HCT116 (cell line): ENCODE results near the gene PKNOX2. TPM values are rescaled to one million over a fixed set of nuclear protein-coding genes. Genes with fewer than 3 reads are reported as not detected.

Experiments
- ATAC-seq: fragments of 200-7000 bp; cut with Tn5 transposase; 2 replicates; pipeline ENCODE4 v1.9.1; 2020; ENCODE audit warnings: mild to moderate bottlenecking, moderate library complexity
- BruUV-seq: library from RNA; stranded (reverse); fragments of 400-500 nt; replicated peaks from 2 replicates; lab custom pipeline; 2021; lab: Mats Ljungman, UMichigan
- CTCF ChIA-PET: fragments of 300-600 bp; sonication (Branson Sonifier 250); formaldehyde crosslinking; loops from one replicate; lab custom pipeline; 2021; ENCODE audit warnings: antibody characterized with exemption; lab: Charles Lee
- POLR2A ChIA-PET: fragments of 300-600, 350-600 bp; sonication (Branson Sonifier 250); formaldehyde crosslinking; loops from one replicate; lab custom pipeline; 2021; ENCODE audit warnings: antibody characterized with exemption; lab: Charles Lee
- RAD21 ChIA-PET, 2 experiments: fragments of 300-600 bp; sonication (Branson Sonifier 250); formaldehyde crosslinking; loops; one replicate each; lab custom pipeline; 2023; ENCODE audit warnings: low total read pairs in 2 of 2; ENCODE audit not compliant: uncharacterized antibody in 2 of 2, unreplicated experiment in 2 of 2, low non-redundant PET in 1 of 2; lab: Charles Lee
- DNase-seq: peaks from one replicate; pipeline ENCODE4 v3.0.0-alpha.2; 2010; ENCODE audit warnings: low read depth, low spot score
- H2AFZ ChIP-seq: fragments of 200-600 bp; shearing (Covaris generic), sonication (generic); 2 replicates; pipeline ENCODE4 v1.6.1; 2017; ENCODE audit warnings: low read depth, mixed run types, mixed read lengths, antibody characterized with exemption, low read length; ENCODE audit not compliant: poor library complexity, severe bottlenecking
- H3K27ac ChIP-seq: 2 replicates; pipeline ENCODE4 v1.5.1; 2012; ENCODE audit warnings: low read depth, low read length
- H3K27me3 ChIP-seq: fragments of 200-600 bp; sonication (generic); 2 replicates; pipeline ENCODE4 v1.6.1; 2016; ENCODE audit warnings: mixed run types, low read length, mixed read lengths; ENCODE audit not compliant: insufficient read depth
- H3K36me3 ChIP-seq, 2 experiments: fragments of 200-500 bp in 1 of 2; fragments of 200-600 bp in 1 of 2; sonication (Bioruptor generic) in 1 of 2; sonication (generic) in 1 of 2; 2 replicates each; pipeline versions ENCODE4 v1.5.1 to v1.6.1; 2014 to 2016; ENCODE audit warnings: low read length in 2 of 2, inconsistent platforms in 1 of 2, mixed read lengths in 1 of 2, mixed run types in 1 of 2; ENCODE audit not compliant: insufficient read depth in 2 of 2, control insufficient read depth in 1 of 2
- H3K4me1 ChIP-seq, 2 experiments: fragments of 200-600 bp in 1 of 2; sonication (generic) in 1 of 2; 2 replicates each; pipeline versions ENCODE4 v1.5.1 to v1.6.1; 2012 to 2017; ENCODE audit warnings: low read length in 2 of 2, inconsistent platforms in 1 of 2, mild to moderate bottlenecking in 1 of 2, mixed read lengths in 1 of 2, mixed run types in 1 of 2, moderate library complexity in 1 of 2; ENCODE audit not compliant: insufficient read depth in 2 of 2, control insufficient read depth in 1 of 2
- H3K4me2 ChIP-seq: fragments of 200-600 bp; sonication (generic); 2 replicates; pipeline ENCODE4 v1.6.1; 2017; ENCODE audit warnings: mixed run types, low read length, mixed read lengths
- H3K4me3 ChIP-seq, 2 experiments: fragments of 200-600 bp in 1 of 2; sonication (generic) in 1 of 2; replicated peaks in 1 of 2; 2 replicates each; pipeline ENCODE4 v1.5.1; 2011 to 2016; ENCODE audit warnings: low read length in 2 of 2, control low read depth in 1 of 2, low read depth in 1 of 2, mild to moderate bottlenecking in 1 of 2, mixed read lengths in 1 of 2, mixed run types in 1 of 2
- H3K79me2 ChIP-seq: fragments of 200-600 bp; sonication (generic); 2 replicates; pipeline ENCODE4 v1.6.1; 2017; ENCODE audit warnings: mild to moderate bottlenecking, mixed run types, low read length, moderate library complexity, mixed read lengths; ENCODE audit not compliant: insufficient read depth
- H3K9ac ChIP-seq: fragments of 200-600 bp; sonication (generic); 2 replicates; pipeline ENCODE4 v1.6.1; 2016; ENCODE audit warnings: low read length, mixed read lengths
- H3K9me2 ChIP-seq: fragments of 200-600 bp; sonication (generic), shearing (Covaris generic); 2 replicates; pipeline ENCODE4 v1.6.1; 2017; ENCODE audit warnings: mixed run types, mild to moderate bottlenecking, moderate library complexity; ENCODE audit not compliant: insufficient read depth
- H3K9me3 ChIP-seq, 2 experiments: fragments of 200-500 bp in 1 of 2; fragments of 200-600 bp in 1 of 2; sonication (Bioruptor generic) in 1 of 2; sonication (generic) in 1 of 2; 2 replicates each; pipeline ENCODE4 v1.6.1; 2014 to 2017; ENCODE audit warnings: low read length in 2 of 2, mixed read lengths in 2 of 2, inconsistent platforms in 1 of 2, low read depth in 1 of 2, mild to moderate bottlenecking in 1 of 2, mixed run types in 1 of 2, moderate library complexity in 1 of 2; ENCODE audit not compliant: control insufficient read depth in 1 of 2, insufficient read depth in 1 of 2
- H4K20me1 ChIP-seq: fragments of 200-600 bp; sonication (generic), shearing (Covaris generic); 2 replicates; pipeline ENCODE4 v1.6.1; 2017; ENCODE audit warnings: mixed run types, mild to moderate bottlenecking, moderate library complexity; ENCODE audit not compliant: insufficient read depth
- CEBPB ChIP-seq: IDR thresholded peaks from 2 replicates; pipeline ENCODE4 v1.6.1; 2012; ENCODE audit warnings: low read depth
- EZH2 ChIP-seq: fragments of 200-600 bp; sonication (generic); IDR thresholded peaks from 2 replicates; pipeline ENCODE4 v1.6.1; 2017; ENCODE audit warnings: antibody characterized with exemption, mixed run types
- POLR2AphosphoS5 ChIP-seq: IDR thresholded peaks from 2 replicates; pipeline ENCODE4 v1.6.1; 2011; ENCODE audit warnings: mild to moderate bottlenecking, low read depth, low read length, moderate library complexity
- SP1 ChIP-seq: IDR thresholded peaks from 2 replicates; pipeline ENCODE4 v1.6.1; 2012; ENCODE audit warnings: low read depth
- TCF7L2 ChIP-seq: IDR thresholded peaks from 2 replicates; pipeline ENCODE4 v1.7.0; 2011; ENCODE audit warnings: borderline replicate concordance, inconsistent platforms; ENCODE audit not compliant: insufficient read depth, insufficient read length; ENCODE audit errors: extremely low read depth
- YY1 ChIP-seq: IDR thresholded peaks from 2 replicates; pipeline ENCODE4 v1.6.1; 2011; ENCODE audit warnings: low read length, low read depth, moderate library complexity, mild to moderate bottlenecking; ENCODE audit not compliant: insufficient replicate concordance; ENCODE audit errors: extremely low read depth
- ZFX ChIP-seq: fragments of 450-650 bp; IDR thresholded peaks from 2 replicates; pipeline ENCODE4 v1.6.1; 2017
- ZNF274 ChIP-seq: fragments of 200-500 bp; sonication (Bioruptor generic); IDR thresholded peaks from 2 replicates; pipeline ENCODE4 v1.6.1; 2014; ENCODE audit warnings: mild to moderate bottlenecking, low read depth, low read length, inconsistent platforms
- intact Hi-C: fragments of 100-400 bp; cut with micrococcal nuclease; formaldehyde crosslinking; loops from 2 replicates; pipeline ENCODE4 v1.10.0; 2022
- total RNA-seq: library from RNA; stranded (reverse); gene quantifications from one replicate; pipeline ENCODE4 v1.2.1, GENCODE V29; 2021; ENCODE audit not compliant: unreplicated experiment
- TF ChIP-seq, protein P1 (sequence below): IDR thresholded peaks from 2 replicates; pipeline ENCODE4 v1.6.1; 2012

Gene PKNOX2
- total RNA-seq, 1 experiment from 2014 or later, result 0.20 TPM

DNA sequence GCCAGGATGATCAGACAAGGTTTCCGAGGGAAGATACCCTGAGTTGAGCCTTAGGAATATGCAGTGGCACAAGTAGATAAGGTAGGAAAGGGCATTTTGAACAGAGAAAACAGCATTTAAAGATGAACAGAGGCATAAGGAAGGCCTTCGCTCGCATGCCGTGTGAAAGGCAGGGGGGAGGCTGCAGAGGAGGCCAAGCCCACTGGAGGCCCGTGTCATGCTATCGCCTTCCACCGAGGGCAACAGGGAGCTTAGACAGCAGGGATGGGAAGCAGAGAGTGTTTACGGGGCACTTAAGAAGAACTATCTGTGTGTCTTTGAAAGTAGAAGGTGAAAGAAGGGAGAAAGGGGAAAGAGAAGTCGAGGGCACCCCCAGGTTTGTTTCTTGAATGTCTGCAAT, 148.3 kb downstream of the PKNOX2 start:
- Histone ChIP-seq H3K4me1 (no peaks in the 10 kb centered on the region), H3K4me3 (no peak overlapping the region), H3K27me3 (no peaks in the 10 kb centered on the region), H2AFZ (no peak overlapping the region), H3K79me2 (no peaks in the 10 kb centered on the region), H3K27ac (no peak overlapping the region), H3K36me3 (no peaks in the 10 kb centered on the region), H3K9me2 (no peaks in the 10 kb centered on the region), H3K9me3 (no peaks in the 10 kb centered on the region), H4K20me1 (no peaks in the 10 kb centered on the region), H3K4me2 (no peak overlapping the region), H3K9ac (no peak overlapping the region)
- CTCF ChIA-PET, result no interaction called here
- RAD21 ChIA-PET, result no interaction called here
- POLR2A ChIA-PET, result no interaction called here
- ATAC-seq, result no peak
- TF ChIP-seq EZH2, result no peak
- no peak for TF ChIP-seq POLR2AphosphoS5
- DNase-seq, result no peak
- BruUV-seq, result no TSS peak
- intact Hi-C loops, result no loop called here

GRCh38 chr11:125313271-125314219, 149.0 kb downstream of the PKNOX2 start:
- H3K4me3 ChIP-seq, result no peak overlapping the region
- H3K4me1 ChIP-seq, result no peaks in the 10 kb centered on the region
- H2AFZ ChIP-seq, result no peak overlapping the region
- no peak overlapping the region for H3K9ac ChIP-seq
- H3K27ac ChIP-seq, result no peak overlapping the region
- ChIA-PET CTCF (no interaction called here), POLR2A (no interaction called here)
- intact Hi-C loops, result no loop called here
- H3K9me3 ChIP-seq, result no peaks in the 10 kb centered on the region
- no peak for DNase-seq
- no peak for TF ChIP-seq TCF7L2
- TF ChIP-seq YY1, result no peak
- no peak for TF ChIP-seq CEBPB
- TF ChIP-seq ZNF274, result no peak
- TF ChIP-seq, protein P1, sequence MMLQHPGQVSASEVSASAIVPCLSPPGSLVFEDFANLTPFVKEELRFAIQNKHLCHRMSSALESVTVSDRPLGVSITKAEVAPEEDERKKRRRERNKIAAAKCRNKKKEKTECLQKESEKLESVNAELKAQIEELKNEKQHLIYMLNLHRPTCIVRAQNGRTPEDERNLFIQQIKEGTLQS, result no peak
- no peak for TF ChIP-seq SP1
- no peak for TF ChIP-seq POLR2AphosphoS5
- no peak for TF ChIP-seq EZH2
- no peak for TF ChIP-seq ZFX
- TF ChIP-seq, all 23 proteins: peak for 0
- BruUV-seq, result no TSS peak
- Histone ChIP-seq H3K9me2 (no peaks in the 10 kb centered on the region), H4K20me1 (no peaks in the 10 kb centered on the region), H3K36me3 (no peaks in the 10 kb centered on the region), H3K27me3 (no peaks in the 10 kb centered on the region), H3K4me2 (no peak overlapping the region), H3K79me2 (no peaks in the 10 kb centered on the region)
- RAD21 ChIA-PET, result no interaction called here
- ATAC-seq, result no peak
